HepG2 (cell line): Measurements from ENCODE around the gene NFKBIA. TPM values are rescaled to one million over a fixed set of nuclear protein-coding genes. Genes with fewer than 3 reads are reported as not detected.

ENCODE experiments used
- AFF4 ChIP-seq: sonication (generic); formaldehyde crosslinking; IDR thresholded peaks from 2 replicates; pipeline ENCODE4 v1.4.0; 2020; ENCODE audit warnings: missing genetic modification reagents
- ESRRA ChIP-seq: sonication (generic); formaldehyde crosslinking; IDR thresholded peaks from 2 replicates; pipeline ENCODE4 v1.5.1; 2020; ENCODE audit warnings: mild to moderate bottlenecking, low read depth, missing genetic modification reagents
- FOXJ3 ChIP-seq: sonication (generic); formaldehyde crosslinking; IDR thresholded peaks from 2 replicates; pipeline ENCODE4 v1.4.0; 2020; ENCODE audit warnings: missing genetic modification reagents, mild to moderate bottlenecking, borderline replicate concordance
- GTF2F1 ChIP-seq: fragments of 150-350 bp; IDR thresholded peaks from 2 replicates; pipeline ENCODE4 v1.6.1; 2014; ENCODE audit warnings: low read length
- JUNB ChIP-seq: sonication (generic); formaldehyde crosslinking; IDR thresholded peaks from 2 replicates; pipeline ENCODE4 v1.8.0; 2022; ENCODE audit warnings: missing genetic modification reagents, mild to moderate bottlenecking, borderline replicate concordance
- NCOA5 ChIP-seq: sonication (generic); formaldehyde crosslinking; IDR thresholded peaks from 2 replicates; pipeline ENCODE4 v1.4.0; 2020; ENCODE audit warnings: missing genetic modification reagents
- PHF5A ChIP-seq: IDR thresholded peaks from one replicate; pipeline ENCODE4 v1.6.1; 2018; ENCODE audit warnings: low read depth, missing genetic modification reagents; ENCODE audit not compliant: unreplicated experiment
- POGZ ChIP-seq: sonication (generic); formaldehyde crosslinking; IDR thresholded peaks from 2 replicates; pipeline ENCODE4 v1.4.0; 2020; ENCODE audit warnings: mild to moderate bottlenecking, missing genetic modification reagents
- RCOR2 ChIP-seq: IDR thresholded peaks from 2 replicates; pipeline ENCODE4 v1.6.1; 2016; ENCODE audit warnings: missing biosample characterization, missing genetic modification reagents
- REST ChIP-seq, 2 experiments: IDR thresholded peaks; 2 replicates each; pipeline ENCODE4 v1.6.1; 2011 to 2012; ENCODE audit warnings: low read length in 2 of 2, borderline replicate concordance in 1 of 2, low read depth in 1 of 2, mild to moderate bottlenecking in 1 of 2, moderate library complexity in 1 of 2
- SP140L ChIP-seq: sonication (generic); formaldehyde crosslinking; IDR thresholded peaks from 2 replicates; pipeline ENCODE4 v1.4.0; 2020; ENCODE audit warnings: missing genetic modification reagents, borderline replicate concordance
- STAG1 ChIP-seq: sonication (generic); formaldehyde crosslinking; IDR thresholded peaks from 2 replicates; pipeline ENCODE4 v1.4.0; 2020; ENCODE audit warnings: missing genetic modification reagents
- TBX3 ChIP-seq: fragments of 450-650 bp; IDR thresholded peaks from 2 replicates; pipeline ENCODE4 v1.6.1; 2017; ENCODE audit warnings: antibody characterized with exemption, mild to moderate bottlenecking, inconsistent platforms, borderline replicate concordance
- TCF7L2 ChIP-seq: IDR thresholded peaks from 2 replicates; pipeline ENCODE4 v1.6.1; 2011; ENCODE audit warnings: mild to moderate bottlenecking, low read depth, low read length, moderate library complexity
- ZFY ChIP-seq: sonication (generic); formaldehyde crosslinking; IDR thresholded peaks from 2 replicates; pipeline ENCODE4 v1.4.0; 2020; ENCODE audit warnings: missing genetic modification reagents
- ZNF430 ChIP-seq: sonication (generic); formaldehyde crosslinking; IDR thresholded peaks from 2 replicates; pipeline ENCODE4 v1.9.0; 2021; ENCODE audit warnings: mild to moderate bottlenecking, missing genetic modification reagents
- ZNF441 ChIP-seq: sonication (generic); formaldehyde crosslinking; IDR thresholded peaks from 2 replicates; pipeline ENCODE4 v1.7.0; 2021; ENCODE audit warnings: missing genetic modification reagents, borderline replicate concordance
- ZNF550 ChIP-seq: sonication (generic); formaldehyde crosslinking; IDR thresholded peaks from 2 replicates; pipeline ENCODE4 v1.4.0; 2020; ENCODE audit warnings: mild to moderate bottlenecking, missing genetic modification reagents, borderline replicate concordance
- ZNF564 ChIP-seq: sonication (generic); formaldehyde crosslinking; IDR thresholded peaks from 2 replicates; pipeline ENCODE4 v1.8.1; 2023; ENCODE audit warnings: mild to moderate bottlenecking, missing genetic modification reagents
- ZNF747 ChIP-seq: sonication (generic); formaldehyde crosslinking; IDR thresholded peaks from 2 replicates; pipeline ENCODE4 v1.8.1; 2023; ENCODE audit warnings: missing genetic modification reagents, mild to moderate bottlenecking, borderline replicate concordance
- ZNF784 ChIP-seq: sonication (generic); formaldehyde crosslinking; IDR thresholded peaks from 2 replicates; pipeline ENCODE4 v1.5.1; 2020; ENCODE audit warnings: missing genetic modification reagents, mild to moderate bottlenecking, borderline replicate concordance
- ZSCAN20 ChIP-seq: sonication (generic); formaldehyde crosslinking; IDR thresholded peaks from 2 replicates; pipeline ENCODE4 v1.4.0; 2020; ENCODE audit warnings: missing genetic modification reagents, mild to moderate bottlenecking, borderline replicate concordance
- ZSCAN22 ChIP-seq: sonication (generic); formaldehyde crosslinking; IDR thresholded peaks from 2 replicates; pipeline ENCODE4 v1.4.0; 2020; ENCODE audit warnings: mild to moderate bottlenecking, missing genetic modification reagents
- polyA plus RNA-seq, 8 experiments: library from polyadenylated mRNA; depleted of rRNA in 3 of 8; stranded (reverse) in 7 of 8; unstranded in 1 of 8; fragments of >200 nt; fragmentation: Illumina TruSeq in 4 of 8; extraction: Trizol in 4 of 8; gene quantifications; 2 replicates each; pipeline versions ENCODE4 v1.2.1 to v1.2.3, GENCODE V29; 2011 to 2016; ENCODE audit warnings: low read depth in 4 of 8, missing spikeins in 1 of 8, mixed read lengths in 1 of 8; ENCODE audit not compliant: insufficient read depth in 1 of 8
- total RNA-seq, 5 experiments: library from RNA; depleted of rRNA; stranded (reverse); fragments of >200 nt; fragmentation: Illumina TruSeq; extraction: Trizol; gene quantifications; 2 replicates each; pipeline ENCODE4 v1.2.3, GENCODE V29; 2016; ENCODE audit warnings: low read depth in 1 of 5

NFKBIA gene
- total and polyA plus RNA-seq, 2 of the 13 experiments (the other 11 are each of a cell fraction or from before 2014, with no cell fraction given) = 197 to 319 TPM

- TF ChIP-seq REST (IDR thresholded peaks at IDR 0.05; ENCODE audit: borderline replicate concordance in 1 of 2, low read depth in 1 of 2, low read length in 2 of 2) (no peak; a peak in 1 of 4 replicates), STAG1 (peak; percentile 70), ZNF784 (no peak), ZNF564 (CRISPR knock-in tag) (0 out of 2 replicates have a peak, but pooled peaks have one; percentile 77), JUNB (CRISPR knock-in tag) (no peak), NCOA5 (no peak), AFF4 (CRISPR knock-in tag) (no peak), ZNF550 (CRISPR knock-in tag) (no peak), PHF5A (CRISPR knock-in tag) (no peak), ZSCAN20 (no peak), ZFY (CRISPR knock-in tag) (peak; percentile 40; the same call in 1 of the 2 replicates), ZNF747 (CRISPR knock-in tag) (no peak; the same call in 1 of the 2 replicates), ESRRA (CRISPR knock-in tag) (no peak), GTF2F1 (no peak), ZNF430 (peak; percentile 54; the same call in 1 of the 2 replicates), RCOR2 (CRISPR knock-in tag) (peak; percentile 55; the same call in 1 of the 2 replicates), ZSCAN22 (CRISPR knock-in tag) (no peak), TBX3 (no peak), ZNF441 (peak; percentile 81; the same call in 1 of the 2 replicates), POGZ (peak; percentile 75), TCF7L2 (no peak), SP140L (CRISPR knock-in tag) (no peak), FOXJ3 (no peak)
Observed at GRCh38 chr14:35384455-35385041, 20.0 kb downstream of the NFKBIA start (continued).
